ENCODE measurements around the gene RAVER2. TPM values are rescaled to one million over a fixed set of nuclear protein-coding genes. Genes with fewer than 3 reads are reported as not detected.

The RAVER2 gene
- total and polyA plus RNA-seq, 2 of the 13 experiments (the other 11 are each of a cell fraction or from before 2014, with no cell fraction given), result 11.4 to 15.4 TPM

GRCh38 chr1:64834734-64835133 lies 89.9 kb downstream of the RAVER2 start (continued):
- TF ChIP-seq STAT6 (CRISPR knock-in tag; IDR thresholded peaks at IDR 0.05; ENCODE audit: borderline replicate concordance) (no peak), SALL1 (CRISPR knock-in tag; IDR thresholded peaks at IDR 0.05) (no peak), ZNF484 (CRISPR knock-in tag; IDR thresholded peaks at IDR 0.05; ENCODE audit: borderline replicate concordance, low read depth) (no peak)

GRCh38 chr1:64836802-64837201 lies 91.9 kb downstream of the RAVER2 start:
- ATAC-seq (no peak), DNase-seq (ENCODE audit: low spot score) (no peak), FAIRE-seq (no peak)
- Histone ChIP-seq H3K27me3 (ENCODE audit: control insufficient read depth in 1 of 2, insufficient read depth in 2 of 2, low read length in 2 of 2) (no peaks in the 10 kb centered on the region), H3K9me3 (ENCODE audit: low read length) (no peaks in the 10 kb centered on the region), H3K36me3 (replicated peaks in 1 of 2; ENCODE audit: control insufficient read depth in 1 of 2, insufficient read depth in 2 of 2, low read length in 2 of 2) (peaks cover 27 to 69% of the 10 kb centered on the region in 2 experiments), H3K4me3 (replicated peaks in 1 of 3; ENCODE audit: insufficient read depth in 1 of 3, low read depth in 2 of 3, low read length in 3 of 3) (no peak overlapping the region), H4K20me1 (ENCODE audit: insufficient read depth, low read length) (no peaks in the 10 kb centered on the region), H3K4me2 (ENCODE audit: low read depth, low read length) (no peak overlapping the region), H3K79me2 (ENCODE audit: insufficient read depth, low read length) (no peaks in the 10 kb centered on the region), H2AFZ (ENCODE audit: low read length) (no peak overlapping the region), H3K27ac (ENCODE audit: extremely low read length, insufficient read depth, low read length) (no peak overlapping the region), H3K4me1 (ENCODE audit: insufficient read depth, low read length) (no peaks in the 10 kb centered on the region), H3K9ac (ENCODE audit: insufficient read depth, low read depth, low read length) (no peak overlapping the region)
- in situ Hi-C loops (cut with HindIII; ENCODE audit: extremely low pct_ligation_motif_present, low pct_unique_long_range_greater_than_20kb), result no loop called here
- TF ChIP-seq NCOA2 (CRISPR knock-in tag; IDR thresholded peaks at IDR 0.05) (no peak), ZNF274 (CRISPR knock-in tag; IDR thresholded peaks at IDR 0.05) (no peak), ZNF672 (CRISPR knock-in tag; IDR thresholded peaks at IDR 0.05) (no peak), POLR2AphosphoS5 (IDR thresholded peaks at IDR 0.05; ENCODE audit: low read depth, low read length) (no peak), MTERF4 (CRISPR knock-in tag; IDR thresholded peaks at IDR 0.05) (no peak), MAF1 (CRISPR knock-in tag; IDR thresholded peaks at IDR 0.05; ENCODE audit: borderline replicate concordance) (no peak), ZNF782 (CRISPR knock-in tag; IDR thresholded peaks at IDR 0.05; ENCODE audit: borderline replicate concordance) (no peak), PLSCR1 (CRISPR knock-in tag; IDR thresholded peaks at IDR 0.05; ENCODE audit: borderline replicate concordance) (no peak), ZNF44 (CRISPR knock-in tag; IDR thresholded peaks at IDR 0.05) (no peak)
- ChIA-PET POLR2A (no interaction called here), CTCF (ENCODE audit: low intra/inter-chr PET ratio, low total read pairs) (no interaction called here)
- no TSS peak for BruUV-seq (replicated peaks)
- WGBS (ENCODE audit: low lambda C conversion rate), result 96% methylated on average over 8 of the region's 8 CpGs
- intact Hi-C loops (cut with micrococcal nuclease; ENCODE audit: unreplicated experiment), result no loop called here
